Rectal smooth muscle tissue (tissue), 1 donor: ENCODE results near the gene POMGNT1.

Experiments used
- H3K27ac ChIP-seq: one replicate; pipeline ENCODE4 v1.7.0; 2013; ENCODE audit warnings: low read depth, low read length, inconsistent platforms
- H3K27me3 ChIP-seq: one replicate; pipeline ENCODE4 v1.7.0; 2013; ENCODE audit warnings: low read length; ENCODE audit not compliant: control insufficient read depth, insufficient read depth
- H3K36me3 ChIP-seq: one replicate; pipeline ENCODE4 v1.7.0; 2013; ENCODE audit warnings: low read length; ENCODE audit not compliant: control insufficient read depth, insufficient read depth
- H3K4me1 ChIP-seq: one replicate; pipeline ENCODE4 v1.7.0; 2013; ENCODE audit warnings: low read length; ENCODE audit not compliant: control insufficient read depth, insufficient read depth
- H3K4me3 ChIP-seq: one replicate; pipeline ENCODE4 v1.7.0; 2013; ENCODE audit warnings: low read length
- H3K9ac ChIP-seq: one replicate; pipeline ENCODE4 v1.7.0; 2013; ENCODE audit warnings: low read length

Gene POMGNT1

DNA sequence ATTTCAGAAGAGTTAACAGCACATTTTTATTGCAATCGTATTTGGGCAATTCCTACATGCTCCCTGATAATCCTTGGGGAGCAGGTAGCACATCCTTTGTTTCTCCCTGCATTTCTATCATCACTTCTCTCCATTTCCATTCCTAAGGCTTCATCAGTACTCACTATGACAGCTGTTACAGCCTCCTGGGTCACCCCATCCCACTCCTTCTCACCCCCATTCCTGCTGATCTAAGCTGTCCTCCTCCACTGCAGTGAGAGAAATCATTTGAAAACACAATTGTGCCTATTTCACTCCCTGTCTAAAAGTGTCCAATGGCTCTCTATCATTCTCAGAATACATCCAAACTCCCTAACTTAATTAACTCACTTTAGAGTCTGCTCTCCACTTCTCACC, 40.3 kb downstream of the POMGNT1 start:
- Histone ChIP-seq H3K27me3 (no peaks in the 10 kb centered on the region), H3K36me3 (no peaks in the 10 kb centered on the region), H3K9ac (no peak overlapping the region), H3K4me3 (no peak overlapping the region), H3K27ac (no peak overlapping the region), H3K4me1 (no peaks in the 10 kb centered on the region)

DNA sequence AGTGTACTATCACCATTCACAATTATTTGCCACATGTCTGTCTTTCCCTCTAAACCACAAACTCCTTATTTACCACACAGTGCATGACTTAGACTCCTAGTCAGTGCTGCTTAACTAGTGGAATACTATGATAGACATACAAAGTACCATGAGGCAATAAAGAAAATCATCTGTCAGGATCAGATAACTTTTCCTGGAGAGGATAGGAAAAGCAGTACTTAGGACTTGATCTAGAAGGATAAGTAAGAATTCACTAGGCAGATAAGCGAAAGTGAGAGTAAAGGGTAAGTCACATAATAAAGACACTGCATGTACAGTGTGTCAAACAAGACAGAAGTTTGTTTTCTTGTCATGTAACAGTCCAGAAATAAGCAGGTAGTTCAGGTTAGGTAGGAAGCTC, 44.5 kb downstream of the POMGNT1 start:
- H3K9ac ChIP-seq: no peak overlapping the region
- H3K4me3 ChIP-seq: no peak overlapping the region
- no peak overlapping the region for H3K27ac ChIP-seq
- no peaks in the 10 kb centered on the region for H3K36me3 ChIP-seq
- H3K4me1 ChIP-seq: no peaks in the 10 kb centered on the region
- no peaks in the 10 kb centered on the region for H3K27me3 ChIP-seq

DNA sequence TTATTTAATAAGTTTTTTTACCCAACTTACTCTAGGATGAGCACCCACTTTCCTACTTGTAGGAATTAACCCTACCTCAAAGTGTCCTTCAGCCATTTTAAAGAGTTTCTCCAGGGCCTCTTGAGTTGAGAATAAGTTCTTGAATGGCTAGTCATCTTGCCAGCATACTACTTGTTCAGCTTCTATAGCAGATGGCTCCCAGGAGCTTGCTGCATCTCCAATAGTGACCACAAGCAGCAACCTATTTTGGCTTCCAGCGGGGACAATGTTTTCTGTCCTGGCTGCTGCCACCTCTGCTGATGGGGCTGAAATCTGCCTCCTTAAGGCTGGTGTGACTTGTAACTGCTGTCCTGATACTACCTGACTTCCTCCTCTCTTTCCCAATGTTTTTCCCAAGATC, 45.0 kb downstream of the POMGNT1 start:
- Histone ChIP-seq H3K27me3 (no peaks in the 10 kb centered on the region), H3K9ac (no peak overlapping the region), H3K27ac (no peak overlapping the region), H3K36me3 (no peaks in the 10 kb centered on the region), H3K4me1 (no peaks in the 10 kb centered on the region), H3K4me3 (no peak overlapping the region)

DNA sequence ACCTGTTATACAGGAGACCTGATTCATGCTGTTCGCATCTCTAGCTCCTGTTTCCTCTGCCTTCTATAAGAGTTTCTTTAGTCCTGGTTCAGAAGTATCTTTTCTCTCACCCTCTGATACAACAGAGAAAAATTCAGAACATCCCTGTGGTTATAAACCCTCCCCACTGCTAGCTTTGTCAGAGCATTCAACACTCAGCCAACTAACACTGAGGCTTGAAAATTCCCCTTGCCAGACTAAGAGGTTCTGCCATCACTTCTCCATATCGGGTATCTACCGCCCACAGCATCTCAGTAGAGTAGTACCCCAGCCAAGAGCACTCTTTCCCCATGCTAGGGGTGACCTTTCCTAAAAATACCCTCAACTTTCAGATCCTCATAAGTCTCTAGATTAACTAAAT, 46.2 kb downstream of the POMGNT1 start:
- H3K36me3 ChIP-seq: no peaks in the 10 kb centered on the region
- H3K4me3 ChIP-seq: no peak overlapping the region
- H3K27ac ChIP-seq: no peak overlapping the region
- no peaks in the 10 kb centered on the region for H3K4me1 ChIP-seq
- no peaks in the 10 kb centered on the region for H3K27me3 ChIP-seq
- no peak overlapping the region for H3K9ac ChIP-seq

DNA sequence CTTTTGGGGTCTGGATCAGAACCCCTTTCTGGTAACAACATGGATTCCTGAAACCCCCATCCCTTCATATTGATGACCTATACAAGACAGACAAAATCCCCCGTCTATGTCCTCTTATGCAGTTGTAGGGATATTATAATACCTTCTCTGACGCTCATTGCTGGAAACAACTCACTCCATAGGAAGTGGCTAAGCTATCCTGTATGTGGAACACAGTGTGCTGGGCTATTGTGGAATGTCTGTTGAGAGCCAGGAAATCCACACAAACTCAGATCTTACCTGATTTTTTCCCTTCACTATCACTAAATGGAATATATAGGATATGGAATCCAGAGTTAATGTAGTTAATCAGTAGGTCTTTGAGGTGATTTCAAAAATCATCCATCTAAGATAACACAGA, 48.1 kb downstream of the POMGNT1 start:
- Histone ChIP-seq H3K27me3 (no peaks in the 10 kb centered on the region), H3K27ac (no peak overlapping the region), H3K9ac (no peak overlapping the region), H3K36me3 (no peaks in the 10 kb centered on the region), H3K4me3 (no peak overlapping the region), H3K4me1 (no peaks in the 10 kb centered on the region)

DNA sequence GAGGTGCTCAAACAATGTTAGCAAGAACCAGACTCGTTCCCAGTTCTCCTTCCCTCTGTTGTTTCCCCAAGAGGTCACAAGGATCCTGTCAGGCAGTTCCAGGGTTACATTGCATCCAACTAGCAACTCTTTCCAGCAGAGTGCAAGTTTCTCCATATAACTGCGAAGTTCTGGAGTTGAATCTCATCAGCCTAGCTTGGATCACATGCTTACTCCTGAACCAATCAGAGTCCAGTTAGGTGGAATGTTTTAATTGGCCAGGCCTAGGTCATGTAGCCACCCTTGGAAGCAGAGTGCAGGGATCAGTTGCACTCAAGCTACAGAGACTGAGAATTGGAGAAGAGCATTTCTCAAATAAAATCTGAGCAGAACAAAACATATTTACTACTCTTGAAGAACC, 49.9 kb downstream of the POMGNT1 start:
- no peak overlapping the region for H3K9ac ChIP-seq
- H3K36me3 ChIP-seq: no peaks in the 10 kb centered on the region
- H3K4me1 ChIP-seq: no peaks in the 10 kb centered on the region
- H3K27me3 ChIP-seq: no peaks in the 10 kb centered on the region
- no peak overlapping the region for H3K4me3 ChIP-seq
- H3K27ac ChIP-seq: no peak overlapping the region
